Sigmoid colon (tissue), 7 donors: ENCODE data around the gene CCDC85C. TPM values are rescaled to one million over a fixed set of nuclear protein-coding genes. Genes with fewer than 3 reads are reported as not detected.

Source experiments
- DNase-seq: peaks from one replicate; pipeline ENCODE4 v3.0.0-alpha.2; 2019
- H3K27ac ChIP-seq, 4 donors: fragments of 200-600 bp; sonication (generic); one replicate each; pipeline ENCODE4 v1.5.1; 2016 to 2019; ENCODE audit warnings: mild to moderate bottlenecking in 1 of 4
- H3K27me3 ChIP-seq, 3 donors: fragments of 200-600 bp; sonication (generic); one replicate each; pipeline ENCODE4 v1.5.1; 2019; ENCODE audit warnings: mild to moderate bottlenecking in 1 of 3
- H3K36me3 ChIP-seq, 4 donors: fragments of 200-600 bp; sonication (generic); one replicate each; pipeline ENCODE4 v1.5.1; 2016 to 2019
- H3K4me1 ChIP-seq, 4 donors: fragments of 200-600 bp; sonication (generic); one replicate each; pipeline ENCODE4 v1.5.1; 2017 to 2019
- H3K4me3 ChIP-seq, 4 donors: fragments of 200-600 bp; sonication (generic); one replicate each; pipeline ENCODE4 v1.5.1; 2017 to 2019; ENCODE audit warnings: mild to moderate bottlenecking in 2 of 4, moderate library complexity in 1 of 4
- H3K9me3 ChIP-seq, 4 donors: fragments of 200-600 bp in 3 of 4; sonication (generic) in 3 of 4; one replicate each; pipeline versions ENCODE4 v1.5.1 to v1.6.1; 2013 to 2019
- CTCF ChIP-seq, 4 experiments: fragments of 450-650 bp in 3 of 4; fragments of 200-600 bp in 1 of 4; IDR thresholded peaks; one replicate each; pipeline ENCODE4 v1.5.1; 2016 to 2019; ENCODE audit warnings: antibody characterized with exemption in 4 of 4, mild to moderate bottlenecking in 3 of 4, moderate library complexity in 2 of 4
- EP300 ChIP-seq, 4 donors: sonication (generic); formaldehyde crosslinking; IDR thresholded peaks; one replicate each; pipeline ENCODE4 v1.6.1; 2017; ENCODE audit warnings: antibody characterized with exemption in 4 of 4
- POLR2A ChIP-seq, 2 donors: fragments of 450-650 bp; IDR thresholded peaks; one replicate each; pipeline ENCODE4 v1.6.1; 2016; ENCODE audit warnings: antibody characterized with exemption in 2 of 2, mild to moderate bottlenecking in 2 of 2, moderate library complexity in 2 of 2
- POLR2AphosphoS5 ChIP-seq, 4 donors: sonication (generic); formaldehyde crosslinking; IDR thresholded peaks; one replicate each; pipeline ENCODE4 v1.6.1; 2017; ENCODE audit warnings: antibody characterized with exemption in 4 of 4
- WGBS, 2 donors: extraction: QIAGEN DNeasy Blood & Tissue Kit; methylation state at CpG; one replicate each; pipeline ENCODE4 v1.1.7; 2013; 5-methylcytosine and 5-hydroxymethylcytosine counted together
- intact Hi-C: fragments of 100-400 bp; cut with DNase I; formaldehyde crosslinking; loops from one replicate; pipeline ENCODE4 v1.15.1; 2023
- polyA plus RNA-seq, 3 donors: library from polyadenylated mRNA; stranded (reverse); fragments of 200-250 nt; gene quantifications; one replicate each; pipeline ENCODE4 v1.2.3, GENCODE V29; 2013
- total RNA-seq, 4 donors: library from RNA; depleted of rRNA; stranded (reverse); fragments of >200 nt; gene quantifications; one replicate each; pipeline ENCODE4 v1.1.0, GENCODE V29; 2016
- donor health status: healthy with polysubstance abuse.
- donor health status: Bipolar disorder and iron deficiency.
- donor health status: healthy.

CCDC85C gene
- total and polyA plus RNA-seq, 7 donors = 11.4 to 79.0 (median 28.1) TPM

- intact Hi-C loops = no loop called here
- no peaks in the 10 kb centered on the region for H3K9me3 ChIP-seq
- no peaks in the 10 kb centered on the region for H3K36me3 ChIP-seq
- TF ChIP-seq POLR2AphosphoS5 (IDR thresholded peaks at IDR 0.05) (no peak), POLR2A (IDR thresholded peaks at IDR 0.05) (no peak), CTCF (IDR thresholded peaks at IDR 0.05) (no peak), EP300 (IDR thresholded peaks at IDR 0.05) (no peak)
- peaks cover 0 to 47% (median 38%) of the 10 kb centered on the region in 4 donors for H3K4me1 ChIP-seq
- no peak for DNase-seq
- peak overlapping the region; percentile 94 to 99 (median 98) for H3K27ac ChIP-seq
- H3K4me3 ChIP-seq = peak overlapping the region; percentile 69 to 98 (median 85)
- H3K27me3 ChIP-seq = no peaks in the 10 kb centered on the region
- WGBS, 2 donors = 0 to 1% methylated on average over 17 of the region's 17 CpGs
Measured at GRCh38 chr14:99481745-99482099, 122.3 kb downstream of the CCDC85C start.

- TF ChIP-seq EP300 (IDR thresholded peaks at IDR 0.05) (peak in 1 of 4 donors; percentile 39), CTCF (IDR thresholded peaks at IDR 0.05) (no peak), POLR2A (IDR thresholded peaks at IDR 0.05) (peak; percentile 96 to 98), POLR2AphosphoS5 (IDR thresholded peaks at IDR 0.05) (peak; percentile 99 to 100 (median 99))
- intact Hi-C loops = no loop called here
- H3K9me3 ChIP-seq = no peaks in the 10 kb centered on the region
- DNase-seq = peak; percentile 100
- peak within 1 kb of the TSS; percentile 69 to 98 (median 85) for H3K4me3 ChIP-seq
- H3K4me1 ChIP-seq = peaks cover 0 to 45% (median 38%) of the 10 kb centered on the region in 4 donors
- peak within 1 kb of the TSS; percentile 94 to 99 (median 98) for H3K27ac ChIP-seq
- WGBS, 2 donors = 0 to 1% methylated on average over 82 of the region's 82 CpGs
- H3K27me3 ChIP-seq = no peaks in the 10 kb centered on the region
- H3K36me3 ChIP-seq = no peaks in the 10 kb centered on the region
Measured at GRCh38 chr14:99480917-99481744, 122.9 kb downstream of the CCDC85C start, which contains the start of gene CCNK. CCNK (plus strand) TSS chr14:99481409; CDS start chr14:99492678, 11,269 bp downstream.

- Histone ChIP-seq H3K9me3 (no peaks in the 10 kb centered on the region), H3K4me1 (peaks cover 0 to 50% (median 42%) of the 10 kb centered on the region in 4 donors), H3K27ac (peak within 1 kb of the TSS; percentile 94 to 99 (median 98)), H3K4me3 (peak within 1 kb of the TSS; percentile 69 to 98 (median 85)), H3K27me3 (no peaks in the 10 kb centered on the region), H3K36me3 (no peaks in the 10 kb centered on the region)
- intact Hi-C loops = no loop called here
- no peak for TF ChIP-seq CTCF (IDR thresholded peaks at IDR 0.05)
- peak; percentile 23 to 82 (median 66) for TF ChIP-seq POLR2AphosphoS5 (IDR thresholded peaks at IDR 0.05)
- peak; percentile 88 for DNase-seq
- 0% methylated on average over 122 of the region's 122 CpGs for WGBS, 2 donors
Measured at GRCh38 chr14:99479906-99480869, 123.8 kb downstream of the CCDC85C start, which contains the start of gene SETD3. SETD3 (minus strand) TSS chr14:99480859; CDS start chr14:99465805, 15,054 bp downstream.

- Histone ChIP-seq H3K9me3 (no peaks in the 10 kb centered on the region), H3K4me1 (peaks cover 0 to 56% (median 50%) of the 10 kb centered on the region in 4 donors), H3K4me3 (peak overlapping the region; percentile 60 to 97 (median 71)), H3K27ac (peak overlapping the region; percentile 94 to 99 (median 98)), H3K36me3 (no peaks in the 10 kb centered on the region), H3K27me3 (no peaks in the 10 kb centered on the region)
- TF ChIP-seq EP300 (IDR thresholded peaks at IDR 0.05) = no peak
- TF ChIP-seq CTCF (IDR thresholded peaks at IDR 0.05) = no peak
- TF ChIP-seq POLR2A (IDR thresholded peaks at IDR 0.05) = no peak
- TF ChIP-seq POLR2AphosphoS5 (IDR thresholded peaks at IDR 0.05) = no peak
- intact Hi-C loops = no loop called here
- no peak for DNase-seq
- 4 to 20% methylated on average over 18 of the region's 18 CpGs for WGBS, 2 donors
Measured at GRCh38 chr14:99479160-99479905, 124.7 kb downstream of the CCDC85C start.
